Subcutaneous abdominal adipose tissue (tissue), 5 donors: ENCODE measurements around the gene PHC2.

Experiments
- H3K27ac ChIP-seq: one replicate; pipeline ENCODE4 v1.7.0; 2013; ENCODE audit warnings: low read depth, mild to moderate bottlenecking, inconsistent platforms, low read length, moderate library complexity
- H3K27me3 ChIP-seq, 5 donors: one replicate each; pipeline ENCODE4 v1.7.0; 2013; ENCODE audit warnings: low read length in 5 of 5, inconsistent platforms in 1 of 5; ENCODE audit not compliant: control insufficient read depth in 5 of 5, insufficient read depth in 4 of 5
- H3K36me3 ChIP-seq, 5 donors: one replicate each; pipeline ENCODE4 v1.7.0; 2013; ENCODE audit warnings: low read length in 5 of 5; ENCODE audit not compliant: control insufficient read depth in 5 of 5, insufficient read depth in 5 of 5
- H3K4me1 ChIP-seq, 5 donors: one replicate each; pipeline ENCODE4 v1.7.0; 2013; ENCODE audit warnings: low read length in 5 of 5, mild to moderate bottlenecking in 3 of 5, moderate library complexity in 1 of 5; ENCODE audit not compliant: control insufficient read depth in 5 of 5, insufficient read depth in 5 of 5
- H3K4me3 ChIP-seq, 5 donors: one replicate each; pipeline ENCODE4 v1.7.0; 2013; ENCODE audit warnings: low read length in 5 of 5, low read depth in 1 of 5
- H3K9ac ChIP-seq, 5 donors: one replicate each; pipeline ENCODE4 v1.7.0; 2013; ENCODE audit warnings: low read length in 5 of 5, mild to moderate bottlenecking in 4 of 5, moderate library complexity in 3 of 5
- H3K9me3 ChIP-seq, 5 donors: one replicate each; pipeline ENCODE4 v1.7.0; 2013; ENCODE audit warnings: low read length in 5 of 5; ENCODE audit not compliant: control insufficient read depth in 5 of 5
- donor health status: healthy.
- donor health status: healthy.
- donor health status: healthy.
- donor health status: healthy.
- donor health status: healthy.

The PHC2 gene

DNA sequence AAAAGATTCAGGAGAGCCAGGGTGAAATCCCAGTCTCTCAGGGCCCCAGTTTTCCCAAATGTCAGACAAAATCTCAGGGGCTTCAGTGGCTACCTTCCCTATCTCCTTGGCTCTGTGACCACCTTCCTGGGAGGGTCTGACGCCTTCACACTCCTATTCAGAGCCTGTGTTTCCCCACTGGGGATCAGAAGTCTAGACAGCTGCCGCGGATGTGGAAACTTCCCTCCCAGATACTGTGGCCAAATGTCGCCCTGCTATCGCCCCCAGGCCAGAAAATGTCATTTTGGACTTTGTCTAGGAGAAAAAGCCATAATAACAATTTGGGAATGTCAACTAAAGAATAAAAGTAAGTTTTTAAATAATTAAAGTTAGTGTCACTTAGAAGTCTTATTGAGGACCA lies 125.9 kb downstream of the PHC2 start:
- H3K4me1 ChIP-seq: peaks cover 0 to 26% (median 22%) of the 10 kb centered on the region in 5 donors
- H3K27ac ChIP-seq: no peak overlapping the region
- H3K27me3 ChIP-seq: peaks cover 0 to 5% (median 4%) of the 10 kb centered on the region in 5 donors
- H3K9ac ChIP-seq: no peak overlapping the region
- H3K4me3 ChIP-seq: no peak overlapping the region
- H3K9me3 ChIP-seq: no peaks in the 10 kb centered on the region
- H3K36me3 ChIP-seq: peaks cover 0 to 2% (median 0%) of the 10 kb centered on the region in 5 donors

DNA sequence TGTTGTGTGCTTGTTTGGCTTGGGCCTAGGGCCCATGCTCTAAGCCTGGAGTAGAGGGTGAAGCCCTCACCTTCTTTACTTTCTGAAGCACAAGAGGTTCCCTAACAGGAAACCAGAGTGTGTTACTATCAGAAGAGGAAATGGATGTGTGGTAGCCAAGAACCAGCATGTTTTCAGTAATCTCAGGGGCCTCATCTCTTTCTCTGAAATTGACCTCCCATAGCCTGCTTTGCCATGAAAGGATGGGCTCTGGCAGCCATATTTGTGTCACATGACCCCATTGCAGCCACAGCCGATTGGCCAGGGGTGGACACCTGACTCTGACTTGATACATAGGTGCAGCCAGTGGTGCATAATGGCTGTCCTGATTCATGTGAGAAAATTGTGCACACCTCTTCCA lies 128.6 kb downstream of the PHC2 start:
- H3K4me1 ChIP-seq: peaks cover 2 to 26% (median 22%) of the 10 kb centered on the region in 5 donors

DNA sequence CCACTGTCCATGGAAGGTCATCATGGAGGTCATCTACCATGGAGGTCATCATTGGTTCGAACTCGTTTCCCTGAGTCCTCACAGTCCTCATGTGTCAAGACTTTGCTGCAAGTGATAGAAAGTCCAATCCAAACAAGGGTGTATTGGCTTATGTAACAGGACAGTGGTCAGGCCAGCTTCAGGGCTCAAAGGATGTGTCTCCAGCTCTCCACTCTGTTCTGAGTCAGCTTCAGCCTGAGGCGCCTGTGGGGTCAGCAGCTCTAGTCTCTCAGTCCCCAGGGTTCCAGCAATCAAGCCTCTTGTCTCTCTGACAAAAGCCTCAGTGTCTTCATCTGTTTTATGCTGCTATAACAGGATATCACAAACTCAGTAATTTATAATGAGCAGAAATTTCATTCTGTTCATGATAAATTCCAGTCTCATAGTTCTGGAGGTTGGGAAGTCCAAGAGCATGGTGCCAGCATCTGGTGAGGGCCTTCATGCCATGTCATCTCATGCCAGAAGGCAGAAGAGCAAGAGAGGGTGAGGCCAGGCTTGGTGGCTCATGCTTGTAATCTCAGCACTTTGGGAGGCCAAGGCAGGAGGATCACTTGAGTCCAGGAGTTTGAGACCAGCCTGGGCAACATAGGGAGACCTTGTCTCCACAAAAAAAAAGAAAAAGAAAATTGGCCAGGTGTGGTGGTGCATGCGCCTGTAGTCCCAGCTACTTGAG lies 129.5 kb downstream of the PHC2 start:
- Histone ChIP-seq H3K9me3 (no peaks in the 10 kb centered on the region), H3K27me3 (peaks cover 0 to 3% (median 0%) of the 10 kb centered on the region in 5 donors), H3K9ac (no peak overlapping the region), H3K27ac (no peak overlapping the region), H3K4me1 (peaks cover 2 to 19% (median 15%) of the 10 kb centered on the region in 5 donors), H3K36me3 (peaks cover 0 to 28% (median 15%) of the 10 kb centered on the region in 5 donors), H3K4me3 (no peak overlapping the region)

More for the DNA sequence above, 128.6 kb downstream of the PHC2 start:
- Histone ChIP-seq H3K27me3 (peaks cover 0 to 5% (median 4%) of the 10 kb centered on the region in 5 donors), H3K9ac (no peak overlapping the region), H3K9me3 (no peaks in the 10 kb centered on the region), H3K4me3 (no peak overlapping the region), H3K27ac (no peak overlapping the region), H3K36me3 (peaks cover 0 to 20% (median 9%) of the 10 kb centered on the region in 5 donors)

DNA sequence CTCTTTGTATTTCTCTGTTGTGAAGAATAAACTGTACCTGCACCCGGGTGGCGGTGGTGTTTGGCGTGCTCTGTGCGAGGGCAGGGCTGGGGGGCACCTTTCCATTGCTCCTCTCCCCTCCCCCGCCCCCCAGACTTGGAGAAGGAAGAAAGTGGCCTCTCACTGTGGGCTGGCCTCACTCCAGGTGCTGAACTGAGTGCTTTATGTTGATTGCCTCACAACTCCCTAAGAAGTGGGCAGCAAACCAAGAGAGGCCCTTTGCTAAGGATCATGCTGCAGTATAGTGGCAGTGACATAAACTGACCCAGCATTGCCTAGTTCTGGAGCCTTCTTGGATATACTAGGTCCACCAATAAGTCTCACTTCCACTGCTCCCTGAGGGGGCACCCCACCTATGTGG lies 130.2 kb downstream of the PHC2 start:
- peaks cover 4 to 18% (median 12%) of the 10 kb centered on the region in 5 donors for H3K4me1 ChIP-seq
- H3K4me3 ChIP-seq: no peak overlapping the region
- H3K9me3 ChIP-seq: no peaks in the 10 kb centered on the region
- peaks cover 0 to 35% (median 20%) of the 10 kb centered on the region in 5 donors for H3K36me3 ChIP-seq
- no peaks in the 10 kb centered on the region for H3K27me3 ChIP-seq
- H3K9ac ChIP-seq: no peak overlapping the region
- no peak overlapping the region for H3K27ac ChIP-seq

DNA sequence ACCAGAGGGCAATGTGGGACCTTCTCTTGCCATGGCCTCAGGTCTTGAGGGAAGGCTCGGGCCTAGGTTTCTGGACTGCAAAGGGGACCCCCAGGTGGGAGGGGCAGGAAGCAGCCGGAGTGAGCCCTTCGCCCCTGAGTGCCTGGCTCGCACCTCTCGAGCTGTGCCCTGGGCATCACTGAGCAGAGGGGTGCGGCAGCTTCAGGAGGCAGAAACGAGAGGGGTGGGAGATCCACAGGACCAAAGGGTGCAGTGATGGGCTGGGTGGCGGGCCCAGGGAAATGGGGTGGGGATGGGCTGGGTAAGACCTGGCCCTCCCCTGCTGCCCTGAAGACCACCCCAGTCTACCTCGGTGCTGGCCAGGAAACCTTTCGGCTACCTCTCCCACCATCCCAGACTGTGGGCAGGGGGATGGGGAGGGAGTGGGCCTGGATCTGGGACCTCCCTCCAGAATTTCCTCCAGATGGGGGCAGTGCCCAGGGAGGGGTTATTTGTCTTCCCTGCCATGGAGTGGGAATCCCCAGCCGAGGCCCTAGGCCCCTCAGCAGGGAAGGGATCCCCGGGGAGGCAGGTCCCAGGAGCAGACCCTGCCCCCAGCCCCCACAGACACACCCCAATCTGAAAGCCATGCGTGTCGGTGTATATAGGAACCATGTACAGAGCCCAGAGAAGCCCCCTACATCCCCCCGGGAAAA lies 131.3 kb downstream of the PHC2 start:
- Histone ChIP-seq H3K27ac (no peak overlapping the region), H3K4me1 (peaks cover 4 to 22% (median 12%) of the 10 kb centered on the region in 5 donors), H3K27me3 (no peaks in the 10 kb centered on the region), H3K9ac (no peak overlapping the region), H3K4me3 (no peak overlapping the region), H3K36me3 (peaks cover 0 to 45% (median 25%) of the 10 kb centered on the region in 5 donors), H3K9me3 (no peaks in the 10 kb centered on the region)

DNA sequence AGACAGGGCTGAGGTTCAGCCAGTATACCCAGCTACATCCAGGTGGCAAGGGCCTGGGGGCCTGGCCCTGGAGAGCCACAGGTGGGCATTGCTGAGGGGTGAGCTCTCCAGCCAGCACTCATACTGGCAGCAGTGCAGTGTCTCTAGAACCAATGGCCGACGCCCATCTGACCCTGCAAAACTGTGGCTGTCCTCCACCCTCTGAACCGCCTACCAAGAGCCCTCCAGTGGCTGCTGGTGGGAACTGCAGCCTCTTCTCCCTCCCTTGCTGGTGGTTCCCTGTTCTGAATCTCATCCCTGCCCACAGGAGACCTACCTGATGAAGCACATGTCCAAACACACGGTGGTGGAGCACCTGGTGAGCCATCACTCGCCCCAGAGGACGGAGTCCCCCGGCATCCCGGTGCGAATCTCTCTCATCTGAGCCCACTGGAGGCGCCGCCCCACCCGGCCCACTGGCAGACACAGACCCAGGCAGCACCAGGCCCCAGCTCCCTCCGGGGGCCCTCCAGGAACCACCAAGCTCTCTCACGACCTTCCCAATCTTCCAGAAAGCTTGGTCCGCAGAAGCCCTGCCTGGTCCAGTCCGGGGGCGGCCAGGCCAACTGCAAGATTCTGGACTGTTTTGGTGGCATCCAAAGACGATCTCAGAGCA lies 132.1 kb downstream of the PHC2 start:
- Histone ChIP-seq H3K36me3 (peaks cover 2 to 53% (median 34%) of the 10 kb centered on the region in 5 donors), H3K9me3 (no peaks in the 10 kb centered on the region), H3K27ac (no peak overlapping the region), H3K4me1 (peaks cover 4 to 22% (median 12%) of the 10 kb centered on the region in 5 donors), H3K9ac (no peak overlapping the region), H3K4me3 (no peak overlapping the region), H3K27me3 (no peaks in the 10 kb centered on the region)

DNA sequence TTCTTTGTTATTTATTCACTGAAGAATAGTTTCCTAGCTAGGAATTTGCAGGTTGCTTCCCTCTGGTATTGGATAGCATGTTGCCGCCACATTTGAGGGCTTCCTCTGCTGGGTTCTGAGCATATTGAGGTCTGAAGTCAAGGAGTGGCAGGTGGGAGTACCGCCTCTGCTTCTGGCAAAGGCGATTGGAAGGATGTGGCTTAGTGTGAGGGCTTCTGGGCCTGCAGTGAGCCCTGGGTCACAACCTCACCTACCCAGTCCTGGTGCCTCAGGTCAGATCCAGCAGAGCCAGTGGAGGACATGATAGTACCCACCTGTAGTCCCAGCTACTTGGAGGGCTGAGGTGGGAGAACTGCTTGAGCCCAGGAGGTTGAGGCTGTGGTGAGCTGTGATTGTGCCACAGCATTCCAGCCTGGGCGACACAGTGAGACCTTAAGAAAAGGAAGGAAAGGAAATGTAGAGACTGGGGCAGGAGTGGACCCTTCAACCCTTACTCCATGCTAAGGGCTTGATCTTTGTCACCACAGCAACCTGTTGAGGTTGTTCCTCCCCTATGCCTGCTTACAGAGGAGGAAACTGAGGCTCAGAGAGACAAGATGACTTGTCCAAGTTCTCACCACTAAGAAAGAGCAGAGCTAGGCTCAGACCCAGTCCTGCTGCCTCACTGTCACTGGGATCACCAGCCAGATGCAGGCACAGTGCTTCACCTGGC lies 132.8 kb downstream of the PHC2 start:
- H3K36me3 ChIP-seq: peaks cover 2 to 60% (median 39%) of the 10 kb centered on the region in 5 donors
- no peak overlapping the region for H3K27ac ChIP-seq
- no peaks in the 10 kb centered on the region for H3K9me3 ChIP-seq
- H3K4me1 ChIP-seq: peaks cover 4 to 22% (median 12%) of the 10 kb centered on the region in 5 donors
- H3K27me3 ChIP-seq: no peaks in the 10 kb centered on the region
- no peak overlapping the region for H3K9ac ChIP-seq
- no peak overlapping the region for H3K4me3 ChIP-seq

DNA sequence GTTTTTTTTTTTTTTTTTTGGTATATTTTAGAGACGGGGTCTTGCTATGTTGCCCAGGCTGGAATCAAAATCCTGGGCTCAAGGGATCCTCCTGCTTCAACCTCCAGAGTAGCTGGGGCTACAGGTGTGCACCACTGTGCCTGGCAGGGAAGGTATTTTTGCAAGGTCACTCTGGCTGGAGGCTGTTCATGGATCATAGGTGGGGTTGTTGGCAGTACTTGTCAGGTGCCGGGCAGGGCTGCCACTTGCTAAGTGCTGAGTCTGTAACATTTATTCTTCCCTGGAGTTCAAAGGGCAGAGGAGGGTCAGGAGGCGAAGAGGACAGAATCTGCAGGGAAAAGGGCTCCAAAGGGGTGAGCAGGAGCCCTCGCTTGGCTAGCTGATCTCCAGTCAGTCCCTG lies 134.1 kb downstream of the PHC2 start:
- no peak overlapping the region for H3K27ac ChIP-seq
- H3K27me3 ChIP-seq: no peaks in the 10 kb centered on the region
- H3K9me3 ChIP-seq: no peaks in the 10 kb centered on the region
- H3K36me3 ChIP-seq: peaks cover 2 to 66% (median 44%) of the 10 kb centered on the region in 5 donors
- no peak overlapping the region for H3K9ac ChIP-seq
- H3K4me1 ChIP-seq: peaks cover 4 to 17% (median 12%) of the 10 kb centered on the region in 5 donors
- no peak overlapping the region for H3K4me3 ChIP-seq

DNA sequence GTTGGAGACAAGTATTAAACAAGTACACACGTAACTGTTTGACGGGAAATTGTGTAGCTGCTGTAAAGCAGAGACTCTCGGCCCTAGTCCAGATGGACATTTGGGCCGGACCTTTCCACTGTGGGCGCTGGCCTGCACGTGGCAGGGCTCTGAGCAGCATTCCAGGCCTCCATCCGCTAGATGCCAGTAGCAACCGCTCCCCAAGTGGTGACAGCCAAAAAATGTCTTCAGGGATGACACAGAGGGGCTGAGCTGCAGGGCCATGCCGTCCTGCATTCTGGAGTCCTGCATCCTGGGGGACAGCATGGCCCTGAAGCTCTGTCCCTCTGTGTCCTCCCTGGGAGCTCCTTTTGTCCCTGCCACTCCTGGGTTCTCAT lies 134.8 kb downstream of the PHC2 start:
- H3K4me1 ChIP-seq: peaks cover 4 to 13% (median 9%) of the 10 kb centered on the region in 5 donors
- H3K27me3 ChIP-seq: no peaks in the 10 kb centered on the region
- H3K9me3 ChIP-seq: no peaks in the 10 kb centered on the region
- H3K36me3 ChIP-seq: peaks cover 2 to 66% (median 44%) of the 10 kb centered on the region in 5 donors
- no peak overlapping the region for H3K4me3 ChIP-seq
- H3K9ac ChIP-seq: no peak overlapping the region
- H3K27ac ChIP-seq: peak overlapping the region; percentile 50
